Bronchial epithelial cell (primary cell): ENCODE measurements around the gene APP. TPM values are rescaled to one million over a fixed set of nuclear protein-coding genes. Genes with fewer than 3 reads are reported as not detected.

Experiments
- DNase-seq: peaks from one replicate; pipeline ENCODE4 v3.0.0-alpha.2; 2010; ENCODE audit warnings: low read depth
- FAIRE-seq: peaks from 2 replicates; lab custom pipeline; 2011; peaks lifted over from hg19 to GRCh38; lab: Jason Lieb, UNC
- H3K27me3 ChIP-seq: 2 replicates; pipeline ENCODE4 v1.5.1; 2011; ENCODE audit warnings: low read length; ENCODE audit not compliant: control insufficient read depth, insufficient read depth
- H3K36me3 ChIP-seq: 2 replicates; pipeline ENCODE4 v1.5.1; 2011; ENCODE audit warnings: low read length; ENCODE audit not compliant: control insufficient read depth, insufficient read depth
- H3K4me3 ChIP-seq: 2 replicates; pipeline ENCODE4 v1.5.1; 2011; ENCODE audit warnings: mild to moderate bottlenecking, low read depth, low read length, control low read depth
- total RNA-seq: library from RNA; depleted of rRNA; stranded (reverse); fragments of >200 nt; gene quantifications from 2 replicates; pipeline ENCODE4 v1.2.1, GENCODE V29; 2014
- TF ChIP-seq, protein P1 (sequence below): IDR thresholded peaks from 2 replicates; pipeline ENCODE4 v1.5.1; 2011; ENCODE audit warnings: mild to moderate bottlenecking, moderate library complexity, low read length, control low read depth, inconsistent platforms; ENCODE audit not compliant: insufficient read depth, severe bottlenecking

The APP gene
- total RNA-seq, 1 donor from 2014 or later, result 745 TPM

DNA sequence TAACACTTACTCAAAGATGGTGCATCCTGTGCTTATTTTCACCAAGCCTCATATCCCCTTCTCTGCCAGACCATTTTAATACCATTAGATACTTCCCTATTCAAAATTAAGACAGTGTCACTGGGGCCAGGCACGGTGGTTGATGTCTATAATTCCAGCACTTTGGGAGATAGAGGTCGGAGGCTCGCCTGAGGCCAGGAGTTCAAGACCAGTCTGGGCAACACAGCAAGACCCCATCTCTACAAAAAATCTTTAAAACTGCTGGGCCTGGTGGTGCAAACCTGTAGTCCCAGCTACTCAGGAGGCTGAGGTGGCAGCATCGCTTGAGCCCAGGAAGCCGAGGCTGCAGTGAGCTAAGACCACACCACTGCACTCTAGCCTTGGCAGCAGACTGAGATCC lies 28.2 kb downstream of the APP start:
- TF ChIP-seq, protein P1, sequence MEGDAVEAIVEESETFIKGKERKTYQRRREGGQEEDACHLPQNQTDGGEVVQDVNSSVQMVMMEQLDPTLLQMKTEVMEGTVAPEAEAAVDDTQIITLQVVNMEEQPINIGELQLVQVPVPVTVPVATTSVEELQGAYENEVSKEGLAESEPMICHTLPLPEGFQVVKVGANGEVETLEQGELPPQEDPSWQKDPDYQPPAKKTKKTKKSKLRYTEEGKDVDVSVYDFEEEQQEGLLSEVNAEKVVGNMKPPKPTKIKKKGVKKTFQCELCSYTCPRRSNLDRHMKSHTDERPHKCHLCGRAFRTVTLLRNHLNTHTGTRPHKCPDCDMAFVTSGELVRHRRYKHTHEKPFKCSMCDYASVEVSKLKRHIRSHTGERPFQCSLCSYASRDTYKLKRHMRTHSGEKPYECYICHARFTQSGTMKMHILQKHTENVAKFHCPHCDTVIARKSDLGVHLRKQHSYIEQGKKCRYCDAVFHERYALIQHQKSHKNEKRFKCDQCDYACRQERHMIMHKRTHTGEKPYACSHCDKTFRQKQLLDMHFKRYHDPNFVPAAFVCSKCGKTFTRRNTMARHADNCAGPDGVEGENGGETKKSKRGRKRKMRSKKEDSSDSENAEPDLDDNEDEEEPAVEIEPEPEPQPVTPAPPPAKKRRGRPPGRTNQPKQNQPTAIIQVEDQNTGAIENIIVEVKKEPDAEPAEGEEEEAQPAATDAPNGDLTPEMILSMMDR, result no peak
- Histone ChIP-seq H3K4me3 (no peak overlapping the region), H3K36me3 (no peaks in the 10 kb centered on the region), H3K27me3 (no peaks in the 10 kb centered on the region)
- FAIRE-seq (no peak), DNase-seq (no peak)

DNA sequence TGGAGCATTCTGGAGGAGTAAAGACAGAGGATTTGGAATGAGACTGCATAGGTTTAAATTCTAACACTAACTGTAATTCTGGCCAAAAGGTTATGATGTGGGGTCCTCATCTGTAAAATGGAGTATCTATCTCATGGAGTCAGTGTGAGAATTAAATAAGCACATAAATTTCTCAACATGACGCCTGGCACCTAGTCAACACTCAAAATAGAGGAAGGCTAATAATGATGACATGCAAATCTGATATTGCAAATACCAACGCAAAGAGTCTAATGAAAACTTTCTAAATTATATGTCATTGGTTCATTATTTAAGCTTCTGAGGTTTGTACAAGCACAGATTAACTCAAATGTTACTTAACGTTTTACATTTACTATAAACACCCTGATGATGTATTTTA lies 29.6 kb downstream of the APP start:
- Histone ChIP-seq H3K36me3 (no peaks in the 10 kb centered on the region), H3K27me3 (no peaks in the 10 kb centered on the region), H3K4me3 (no peak overlapping the region)
- no peak for DNase-seq
- no peak for FAIRE-seq
- TF ChIP-seq, protein P1, result no peak

DNA sequence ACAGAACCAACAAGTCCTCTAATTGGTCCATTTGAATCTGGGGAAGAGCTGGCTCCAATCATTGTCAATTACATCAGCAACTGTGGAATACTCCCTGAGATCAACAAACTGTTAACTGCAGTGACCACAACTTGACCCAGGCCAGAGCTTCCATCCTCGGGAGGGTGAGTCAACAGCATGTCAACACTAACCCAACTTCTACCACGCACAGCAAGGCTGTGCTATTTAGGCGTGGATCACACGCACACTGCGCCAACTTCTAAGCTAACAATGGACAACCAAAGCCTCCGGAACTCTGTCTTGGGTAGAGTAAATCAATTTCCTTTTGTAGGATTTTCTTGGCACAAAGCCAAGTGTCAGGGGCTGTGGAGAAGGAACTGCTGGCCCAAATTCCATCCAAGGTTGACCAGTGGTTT lies 30.4 kb downstream of the APP start:
- Histone ChIP-seq H3K27me3 (no peaks in the 10 kb centered on the region), H3K36me3 (no peaks in the 10 kb centered on the region), H3K4me3 (no peak overlapping the region)
- TF ChIP-seq, protein P1, result no peak
- peak; percentile 81 for DNase-seq
- no peak for FAIRE-seq

DNA sequence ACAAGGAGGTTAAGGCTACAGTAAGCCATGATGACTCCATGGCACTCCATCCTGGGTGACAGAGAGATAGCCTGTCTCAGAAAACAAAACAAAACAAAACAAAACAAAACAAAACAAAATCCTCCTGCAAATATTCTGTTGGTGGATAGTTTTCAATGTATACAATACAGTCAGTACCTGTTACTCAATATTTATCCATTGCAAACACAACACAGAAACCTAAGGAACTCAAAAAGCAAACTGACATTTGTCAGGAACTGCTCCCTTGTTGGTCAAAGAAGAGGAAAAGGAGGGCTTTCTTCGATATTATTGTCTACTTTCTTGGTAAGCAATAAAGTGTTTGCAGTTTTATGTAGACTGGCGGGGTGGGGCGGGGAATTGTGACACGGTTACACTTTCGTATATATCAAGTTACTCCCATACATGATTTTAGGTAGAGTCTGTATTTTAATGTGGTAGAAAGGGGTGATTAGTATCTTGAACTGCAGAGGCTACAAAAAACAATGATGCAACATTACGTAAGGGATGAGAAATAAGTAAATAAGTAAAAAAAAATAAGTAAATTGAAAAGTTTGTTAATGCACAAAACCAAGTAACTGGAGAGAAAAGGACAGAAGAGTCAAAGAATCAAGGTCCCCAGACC lies 31.8 kb downstream of the APP start:
- TF ChIP-seq, protein P1, result no peak
- FAIRE-seq, result no peak
- Histone ChIP-seq H3K36me3 (peaks cover 1% of the 10 kb centered on the region), H3K4me3 (no peak overlapping the region), H3K27me3 (no peaks in the 10 kb centered on the region)
- no peak for DNase-seq

DNA sequence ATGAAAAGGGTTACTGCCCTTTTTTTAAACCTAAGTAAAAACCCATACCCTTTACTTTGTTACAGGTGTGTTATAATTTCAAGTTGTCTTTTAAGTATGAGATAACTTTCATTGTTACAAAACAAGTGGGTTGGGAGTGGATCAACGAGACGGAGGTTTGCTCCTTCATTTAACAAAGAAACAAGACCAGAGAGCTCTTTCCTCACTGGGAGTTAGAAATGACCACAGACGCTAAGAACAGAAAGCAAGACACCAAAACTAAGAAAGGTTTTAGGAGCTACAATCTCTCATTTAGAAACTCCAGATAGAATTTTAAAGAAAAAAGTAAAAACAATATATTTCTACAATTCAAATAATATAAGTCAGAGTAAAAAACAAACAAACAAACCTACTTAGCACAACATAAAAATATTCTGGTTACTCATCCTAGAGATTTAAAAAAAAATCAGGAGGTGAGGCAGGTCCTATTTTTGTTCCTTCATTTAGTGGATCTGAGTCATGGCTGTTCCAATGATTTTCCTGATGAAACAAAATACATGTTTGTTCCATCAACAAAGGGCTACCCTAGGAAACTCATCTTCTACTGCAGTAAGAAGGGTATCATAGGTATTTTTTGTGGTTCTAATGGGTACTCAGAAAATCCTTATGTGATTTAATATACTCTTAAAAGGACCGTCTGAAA lies 33.0 kb downstream of the APP start:
- H3K36me3 ChIP-seq, result peaks cover 1% of the 10 kb centered on the region
- FAIRE-seq, result no peak
- no peaks in the 10 kb centered on the region for H3K27me3 ChIP-seq
- no peak overlapping the region for H3K4me3 ChIP-seq
- DNase-seq, result peak; percentile 68
- TF ChIP-seq, protein P1, result no peak
